ENCODE data around the gene TP53BP2.
A peak's percentile ranks its signal among the peaks of the same experiment; 100 is the strongest.
"Not testable (repeated sequence)": the region's sequence is repeated elsewhere in the genome, so short reads cannot be mapped to it uniquely, and the experiment has no call there.

The TP53BP2 gene

DNA sequence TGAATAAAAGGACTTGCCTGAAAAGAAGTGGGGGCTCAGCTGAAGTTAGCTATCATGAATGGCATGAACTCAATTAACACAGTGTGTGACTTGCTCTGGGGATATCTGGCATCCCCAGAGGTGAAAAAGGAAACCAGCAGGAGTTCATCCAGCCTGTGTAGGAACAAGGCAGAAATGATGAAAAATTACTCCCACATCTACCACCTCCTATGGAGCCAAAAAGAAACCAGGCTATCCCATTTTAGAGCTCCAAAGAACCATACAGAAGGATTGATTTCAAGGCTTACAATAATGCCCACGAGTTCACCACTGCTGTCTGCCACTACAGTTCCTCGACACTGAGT, 25.3 kb downstream of the TP53BP2 start:
- TF ChIP-seq, protein P1, sequence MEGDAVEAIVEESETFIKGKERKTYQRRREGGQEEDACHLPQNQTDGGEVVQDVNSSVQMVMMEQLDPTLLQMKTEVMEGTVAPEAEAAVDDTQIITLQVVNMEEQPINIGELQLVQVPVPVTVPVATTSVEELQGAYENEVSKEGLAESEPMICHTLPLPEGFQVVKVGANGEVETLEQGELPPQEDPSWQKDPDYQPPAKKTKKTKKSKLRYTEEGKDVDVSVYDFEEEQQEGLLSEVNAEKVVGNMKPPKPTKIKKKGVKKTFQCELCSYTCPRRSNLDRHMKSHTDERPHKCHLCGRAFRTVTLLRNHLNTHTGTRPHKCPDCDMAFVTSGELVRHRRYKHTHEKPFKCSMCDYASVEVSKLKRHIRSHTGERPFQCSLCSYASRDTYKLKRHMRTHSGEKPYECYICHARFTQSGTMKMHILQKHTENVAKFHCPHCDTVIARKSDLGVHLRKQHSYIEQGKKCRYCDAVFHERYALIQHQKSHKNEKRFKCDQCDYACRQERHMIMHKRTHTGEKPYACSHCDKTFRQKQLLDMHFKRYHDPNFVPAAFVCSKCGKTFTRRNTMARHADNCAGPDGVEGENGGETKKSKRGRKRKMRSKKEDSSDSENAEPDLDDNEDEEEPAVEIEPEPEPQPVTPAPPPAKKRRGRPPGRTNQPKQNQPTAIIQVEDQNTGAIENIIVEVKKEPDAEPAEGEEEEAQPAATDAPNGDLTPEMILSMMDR (conservative IDR thresholded peaks at IDR 0.05; ENCODE audit: low read depth, low read length) = no peak
- DNase-seq (ENCODE audit: low read depth) = no peak
- no peak overlapping the region for H3K4me3 ChIP-seq (ENCODE audit: low read length)

DNA sequence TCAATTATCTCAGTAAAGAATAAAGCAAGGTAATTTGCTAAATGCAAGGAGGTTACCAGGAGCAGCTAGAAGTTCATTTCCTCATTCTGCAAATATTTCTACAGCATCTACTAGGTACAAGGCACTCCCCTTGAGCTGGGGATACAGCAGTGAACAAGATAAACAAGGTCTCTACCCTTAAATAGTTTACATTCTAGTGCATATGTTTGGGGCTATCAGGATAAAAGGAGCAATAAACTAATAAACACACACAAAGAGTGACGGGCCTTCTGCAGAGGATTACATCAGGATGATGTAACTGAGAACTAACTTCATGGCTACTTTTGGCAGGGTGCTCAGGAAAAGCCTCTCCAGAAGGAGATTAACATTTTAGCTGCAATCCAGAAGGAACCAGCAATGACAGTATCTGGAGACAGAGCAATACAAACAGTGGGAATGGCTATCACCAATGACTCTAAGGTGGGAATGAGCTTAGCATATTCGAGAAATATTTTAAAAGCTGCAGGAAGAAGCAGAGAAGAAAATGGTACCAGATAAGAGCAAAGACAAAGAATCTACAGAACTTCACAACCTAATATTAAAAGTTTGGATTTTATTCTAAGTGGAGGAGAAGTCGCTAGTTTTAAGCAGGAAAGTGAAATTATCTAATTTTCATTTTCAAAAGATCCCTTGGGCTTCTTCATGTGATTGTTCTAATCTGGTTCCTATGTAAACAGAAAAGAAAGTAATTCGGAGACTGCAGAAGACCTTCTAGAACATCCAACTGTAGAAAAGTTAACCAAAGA, 25.8 kb downstream of the TP53BP2 start:
- H3K4me3 ChIP-seq (ENCODE audit: low read length) = no peak overlapping the region
- TF ChIP-seq, protein P1 (conservative IDR thresholded peaks at IDR 0.05; ENCODE audit: low read depth, low read length) = no peak
- DNase-seq (ENCODE audit: low read depth) = no peak

DNA sequence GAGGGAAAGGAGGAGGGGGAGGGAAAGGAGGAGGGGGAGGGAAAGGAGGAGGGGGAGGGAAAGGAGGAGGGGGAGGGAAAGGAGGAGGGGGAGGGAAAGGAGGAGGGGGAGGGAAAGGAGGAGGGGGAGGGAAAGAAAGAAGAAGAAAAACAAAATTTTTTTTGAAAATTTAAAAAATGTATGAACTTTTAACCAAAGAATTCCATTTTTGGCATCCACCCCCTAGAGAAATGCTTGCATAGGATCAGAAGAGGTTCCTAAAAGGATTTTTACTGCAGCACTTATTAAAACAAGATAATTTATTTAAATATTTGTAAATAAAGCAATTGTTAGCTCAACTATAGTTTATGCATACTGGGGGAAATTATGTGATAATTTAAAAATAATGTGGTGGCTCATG, 28.5 kb downstream of the TP53BP2 start:
- not testable (repeated sequence) for H3K4me3 ChIP-seq (ENCODE audit: low read length); DNase-seq (ENCODE audit: low read depth)

DNA sequence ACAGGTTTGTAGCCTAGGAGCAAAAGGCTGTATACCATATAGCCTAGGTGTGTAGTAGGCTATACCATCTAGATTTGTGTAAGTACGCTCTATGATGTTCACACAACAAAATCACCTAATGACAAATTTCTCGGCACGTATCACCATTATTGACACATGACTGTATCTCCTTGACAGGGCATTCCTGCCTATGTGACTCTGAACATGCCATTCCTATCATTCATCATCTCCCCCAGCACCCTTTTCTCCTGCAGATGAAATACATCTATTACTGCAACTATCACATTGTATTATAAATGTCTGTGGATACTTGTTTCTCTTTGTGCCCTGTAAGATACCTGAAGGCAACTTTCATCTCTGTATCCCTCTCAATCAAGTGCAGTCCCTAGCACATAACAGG, 29.9 kb downstream of the TP53BP2 start:
- TF ChIP-seq, protein P1 (conservative IDR thresholded peaks at IDR 0.05; ENCODE audit: low read depth, low read length) = no peak
- no peak for DNase-seq (ENCODE audit: low read depth)
- no peak overlapping the region for H3K4me3 ChIP-seq (ENCODE audit: low read length)

DNA sequence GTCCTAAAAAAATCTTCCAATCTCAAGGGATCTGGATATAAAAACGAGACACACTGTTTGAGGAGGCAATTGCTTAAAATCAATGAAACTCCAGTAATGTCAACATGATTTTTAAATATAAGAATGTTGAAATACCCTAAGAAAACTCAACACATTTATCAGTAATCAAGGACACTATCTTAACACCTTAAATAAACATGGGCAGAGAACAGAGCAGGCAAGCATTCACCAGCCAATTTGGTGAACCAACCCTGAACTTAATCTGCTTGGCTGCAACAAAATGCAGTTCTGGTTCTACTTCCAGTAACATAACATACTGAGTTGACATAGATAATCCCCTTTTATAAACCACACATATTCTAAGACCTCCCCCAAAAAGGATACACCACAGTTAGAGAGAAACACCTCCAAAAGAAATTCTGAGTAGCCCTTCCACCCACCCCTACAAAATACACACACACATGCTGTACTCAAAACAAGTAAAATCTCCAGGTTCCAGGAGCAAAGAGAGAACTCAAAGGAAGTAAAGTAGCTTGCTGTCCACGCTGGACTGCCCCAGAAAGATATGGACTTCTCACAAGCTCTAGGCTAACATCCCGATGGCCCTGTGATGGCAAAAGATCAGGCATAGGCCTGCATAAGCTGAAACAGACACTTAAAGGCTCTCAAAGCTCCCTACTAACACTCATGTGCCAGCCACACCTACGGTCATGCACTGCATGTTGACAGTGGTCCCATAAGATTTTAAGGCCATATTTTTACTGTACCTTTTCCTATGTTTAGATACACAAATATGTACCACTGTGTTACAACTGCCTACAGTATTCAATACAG, 30.5 kb downstream of the TP53BP2 start:
- H3K4me3 ChIP-seq (ENCODE audit: low read length) = no peak overlapping the region
- DNase-seq (ENCODE audit: low read depth) = no peak
- TF ChIP-seq, protein P1 (conservative IDR thresholded peaks at IDR 0.05; ENCODE audit: low read depth, low read length) = no peak

DNA sequence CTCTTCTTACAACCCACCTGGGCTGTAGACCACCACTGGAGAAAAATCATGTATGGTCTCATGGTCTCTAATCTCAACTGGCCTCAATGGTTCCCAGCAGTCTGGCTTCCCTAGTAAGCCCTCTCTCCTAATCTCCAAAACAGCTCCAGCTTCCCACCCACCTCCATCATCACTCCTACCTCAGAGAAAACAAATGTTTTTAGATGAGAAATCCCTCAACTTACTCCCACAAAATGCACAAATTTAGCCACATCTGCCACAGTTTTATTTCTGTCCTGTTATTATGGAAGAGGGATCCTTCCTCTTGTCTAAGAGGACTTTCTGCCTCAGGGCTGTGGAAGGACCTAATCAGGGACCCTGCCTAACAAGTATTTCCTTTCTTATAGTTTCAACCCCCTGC, 32.1 kb downstream of the TP53BP2 start:
- TF ChIP-seq, protein P1 (conservative IDR thresholded peaks at IDR 0.05; ENCODE audit: low read depth, low read length) = no peak
- H3K4me3 ChIP-seq (ENCODE audit: low read length) = no peak overlapping the region
- DNase-seq (ENCODE audit: low read depth) = no peak

DNA sequence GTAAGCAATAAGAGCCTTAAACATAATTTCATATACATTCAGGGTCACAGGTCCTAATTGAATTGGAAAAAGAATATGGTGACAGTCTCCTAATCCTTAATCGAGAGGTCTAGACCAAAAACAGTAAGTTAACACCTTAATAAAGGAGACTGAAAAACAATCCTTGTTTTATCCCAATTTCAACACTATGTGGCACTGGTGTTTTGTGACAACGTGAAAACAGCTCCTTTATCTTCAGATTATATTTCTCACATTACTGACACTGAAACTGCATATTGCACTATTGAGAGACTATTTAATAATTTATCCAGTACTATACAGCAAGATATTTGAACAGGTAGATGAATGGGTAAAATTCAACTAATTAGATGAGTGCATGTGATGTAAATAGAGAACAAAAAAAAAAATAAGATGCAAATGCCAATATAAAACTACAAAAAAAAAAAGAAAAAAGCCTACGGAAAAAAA, 34.1 kb downstream of the TP53BP2 start:
- TF ChIP-seq, protein P1 (conservative IDR thresholded peaks at IDR 0.05; ENCODE audit: low read depth, low read length) = peak; percentile 53
- H3K4me3 ChIP-seq (ENCODE audit: low read length) = no peak overlapping the region
- no peak for DNase-seq (ENCODE audit: low read depth)
